NCI-H1048 (cell line): Measurements from ENCODE around the gene CD3G.
A peak's percentile ranks its signal among the peaks of the same experiment; 100 is the strongest.
"Not testable (repeated sequence)": the region's sequence is repeated elsewhere in the genome, so short reads cannot be mapped to it uniquely, and the experiment has no call there.

Experiments
- DNase-seq: peaks from one replicate; lab custom pipeline; 2025; lab: John Stamatoyannopoulos, UW

The CD3G gene

DNA sequence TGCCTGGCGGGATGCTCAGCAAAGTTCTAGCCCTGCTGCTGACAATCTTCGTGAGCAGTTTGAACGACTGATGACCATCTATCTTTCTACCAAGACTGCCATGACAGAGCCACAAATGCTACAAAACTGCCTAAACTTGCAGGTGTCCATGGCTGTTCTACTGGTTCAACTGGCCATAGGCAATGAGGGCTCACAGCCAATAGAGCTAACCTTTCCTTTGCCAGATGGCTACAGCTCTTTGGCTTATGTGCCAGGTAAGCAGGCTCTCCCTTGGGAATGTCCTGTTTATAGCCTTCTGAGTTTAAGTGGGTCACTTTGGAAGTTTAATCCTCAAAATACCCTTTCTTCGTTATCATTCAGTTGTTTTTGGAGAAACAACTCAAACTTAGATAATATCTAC lies 35.4 kb downstream of the CD3G start:
- no peak for DNase-seq

GRCh38 chr11:118380571-118380970 lies 36.4 kb downstream of the CD3G start:
- no peak for DNase-seq

DNA sequence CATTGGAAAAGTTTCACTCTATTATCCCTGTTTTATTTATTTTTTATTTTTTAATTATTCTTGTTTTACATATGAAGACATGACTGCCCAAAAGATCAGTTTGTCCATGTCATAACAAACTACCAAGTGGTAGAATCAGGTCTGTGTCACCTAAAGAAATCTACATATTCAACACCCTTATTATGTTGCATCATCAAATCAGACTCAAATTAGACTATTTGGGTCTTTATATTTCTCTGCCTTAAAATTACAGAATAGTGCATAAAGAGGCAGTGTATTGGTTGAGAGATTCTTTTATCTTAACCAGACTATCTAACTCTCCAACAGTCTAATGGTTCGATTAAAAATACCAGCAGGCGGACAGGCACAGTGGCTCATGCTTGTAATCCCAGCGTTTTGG lies 38.8 kb downstream of the CD3G start:
- no peak for DNase-seq

DNA sequence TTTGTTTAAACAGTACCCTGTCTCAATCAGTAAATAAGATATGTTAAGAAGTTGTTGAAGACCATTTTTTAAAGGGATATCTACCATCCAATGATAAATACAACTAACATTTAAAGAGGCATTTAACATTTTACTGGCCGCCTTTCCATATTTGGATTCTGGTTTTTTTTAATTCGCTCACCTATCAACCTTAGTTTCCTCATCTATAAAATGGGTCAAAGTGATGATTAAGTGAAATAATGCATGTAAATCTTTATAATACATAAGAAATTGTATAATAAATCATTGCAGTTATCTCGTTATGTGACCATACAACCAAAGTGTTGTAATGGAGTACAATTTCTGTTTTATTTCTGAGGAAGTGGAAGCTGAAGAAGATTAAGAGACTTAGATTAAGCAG lies 39.5 kb downstream of the CD3G start:
- DNase-seq = no peak

- DNase-seq = no peak
These were observed 52.0 kb downstream of the CD3G start for GRCh38 chr11:118396097-118396501.

- DNase-seq = no peak
These were observed 53.3 kb downstream of the CD3G start for GRCh38 chr11:118397448-118397847.

- DNase-seq = no peak
These were observed 54.8 kb downstream of the CD3G start for GRCh38 chr11:118398791-118399559.

GRCh38 chr11:118401151-118401879 lies 57.2 kb downstream of the CD3G start, which contains the start of gene ATP5MG:
Gene ATP5MG, plus strand, starts transcription at chr11:118401606. Its CDS starts 60 bp downstream, at chr11:118401666.
- DNase-seq = peak; percentile 76

DNA sequence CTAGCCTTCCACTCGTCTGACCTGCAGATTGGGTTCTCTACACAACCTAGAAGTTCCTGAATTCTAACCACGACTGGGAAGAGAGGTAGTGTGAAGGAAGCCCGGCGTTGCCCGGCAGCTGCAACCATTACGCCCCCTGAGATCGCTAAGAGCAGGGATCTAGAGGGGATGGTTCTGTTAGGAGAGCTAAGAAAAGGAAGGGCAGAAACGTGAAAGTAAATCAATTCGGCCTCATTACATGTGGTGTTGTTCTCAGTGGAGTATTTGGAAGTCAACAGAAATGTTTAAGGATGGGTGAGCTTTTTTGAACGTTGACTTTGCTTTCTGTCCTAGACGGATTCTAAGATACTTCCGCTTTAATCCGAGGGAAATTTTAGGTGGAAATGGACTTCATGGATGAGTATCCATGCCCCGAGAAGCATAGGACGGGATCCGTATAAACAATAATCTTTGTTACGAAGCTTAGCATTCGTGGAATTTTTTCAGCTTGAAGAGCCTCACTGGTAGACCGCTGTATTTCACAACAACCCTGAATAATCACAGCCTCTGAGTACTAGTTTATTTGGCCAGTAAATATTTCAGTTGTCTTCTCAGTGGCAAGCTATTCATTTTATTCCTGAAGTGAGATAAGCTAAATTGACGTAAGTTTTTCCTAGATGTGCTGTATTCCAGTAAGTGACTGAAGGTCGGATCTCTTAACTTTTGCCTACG lies 57.9 kb downstream of the CD3G start:
- no peak for DNase-seq

GRCh38 chr11:118402594-118402993 lies 58.5 kb downstream of the CD3G start:
- DNase-seq = not testable (repeated sequence)
